ENCODE data around the gene RNASE7.
A peak's percentile ranks its signal among the peaks of the same experiment; 100 is the strongest.

The RNASE7 gene

GRCh38 chr14:21068521-21069387 lies 26.6 kb downstream of the RNASE7 start:
- TF ChIP-seq, protein P1, sequence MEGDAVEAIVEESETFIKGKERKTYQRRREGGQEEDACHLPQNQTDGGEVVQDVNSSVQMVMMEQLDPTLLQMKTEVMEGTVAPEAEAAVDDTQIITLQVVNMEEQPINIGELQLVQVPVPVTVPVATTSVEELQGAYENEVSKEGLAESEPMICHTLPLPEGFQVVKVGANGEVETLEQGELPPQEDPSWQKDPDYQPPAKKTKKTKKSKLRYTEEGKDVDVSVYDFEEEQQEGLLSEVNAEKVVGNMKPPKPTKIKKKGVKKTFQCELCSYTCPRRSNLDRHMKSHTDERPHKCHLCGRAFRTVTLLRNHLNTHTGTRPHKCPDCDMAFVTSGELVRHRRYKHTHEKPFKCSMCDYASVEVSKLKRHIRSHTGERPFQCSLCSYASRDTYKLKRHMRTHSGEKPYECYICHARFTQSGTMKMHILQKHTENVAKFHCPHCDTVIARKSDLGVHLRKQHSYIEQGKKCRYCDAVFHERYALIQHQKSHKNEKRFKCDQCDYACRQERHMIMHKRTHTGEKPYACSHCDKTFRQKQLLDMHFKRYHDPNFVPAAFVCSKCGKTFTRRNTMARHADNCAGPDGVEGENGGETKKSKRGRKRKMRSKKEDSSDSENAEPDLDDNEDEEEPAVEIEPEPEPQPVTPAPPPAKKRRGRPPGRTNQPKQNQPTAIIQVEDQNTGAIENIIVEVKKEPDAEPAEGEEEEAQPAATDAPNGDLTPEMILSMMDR (IDR thresholded peaks at IDR 0.05) = peak; percentile 70 to 78
- intact Hi-C loops (cut with DNase I; ENCODE audit: low total_unique reads) = loop anchor here (2.0 kb wide), 1 partner anchor 22 kb away; no protein-coding TSS in a partner anchor
- peaks cover 0 to 40% (median 28%) of the 10 kb centered on the region in 4 donors for H3K4me1 ChIP-seq
- DNase-seq = peak; percentile 70 to 77
- H3K4me3 ChIP-seq = peak overlapping the region; percentile 76 to 77
- H3K36me3 ChIP-seq = peaks cover 0 to 4% (median 0%) of the 10 kb centered on the region in 3 donors
- H3K27me3 ChIP-seq = no peaks in the 10 kb centered on the region
- peak overlapping the region; percentile 86 to 92 for H3K27ac ChIP-seq
- no peaks in the 10 kb centered on the region for H3K9me3 ChIP-seq

DNA sequence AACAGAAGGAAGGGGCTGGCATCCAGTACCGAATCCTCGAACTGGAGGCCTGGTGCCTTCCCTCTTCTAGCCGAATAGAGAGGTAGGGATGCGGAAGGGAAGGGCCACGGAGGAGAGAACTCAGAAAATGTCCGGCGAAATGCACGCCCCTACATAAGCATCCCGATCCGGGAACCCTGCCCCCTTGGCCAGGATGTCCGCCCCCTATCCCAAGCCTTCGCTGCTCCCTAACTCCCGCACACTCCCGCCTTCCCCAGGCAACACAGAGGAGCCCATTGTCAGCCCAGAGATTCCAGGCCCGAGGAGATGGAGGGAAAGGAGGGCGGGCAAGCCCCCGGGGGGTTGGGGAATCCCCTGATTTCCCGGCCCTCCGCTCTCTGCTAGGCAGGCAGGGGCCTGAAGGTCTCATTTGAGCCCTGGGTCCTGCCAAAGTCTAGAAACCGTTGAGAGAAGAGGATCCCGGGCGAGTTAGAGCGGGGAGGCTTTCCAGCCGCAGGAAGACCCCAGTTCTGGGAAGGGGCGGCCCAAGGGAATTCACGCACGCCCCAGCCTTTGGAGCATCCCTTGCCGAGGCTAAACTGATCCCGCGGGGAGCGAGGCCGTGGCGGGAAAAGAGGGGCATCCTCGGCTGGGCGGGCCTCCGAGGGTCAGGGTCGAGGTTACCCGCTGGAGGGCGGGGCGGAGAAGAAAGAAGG lies 27.4 kb downstream of the RNASE7 start:
- H3K36me3 ChIP-seq = peaks cover 0 to 12% (median 6%) of the 10 kb centered on the region in 3 donors
- H3K27me3 ChIP-seq = no peaks in the 10 kb centered on the region
- peaks cover 0 to 40% (median 28%) of the 10 kb centered on the region in 4 donors for H3K4me1 ChIP-seq
- H3K4me3 ChIP-seq = peak overlapping the region; percentile 76 to 77
- DNase-seq = peak in 1 of 2 donors; percentile 44
- TF ChIP-seq, protein P1 (IDR thresholded peaks at IDR 0.05) = no peak
- intact Hi-C loops (cut with DNase I; ENCODE audit: low total_unique reads) = loop anchor here (1.0 to 2.0 kb wide), 2 partner anchors 21 to 35 kb away; no protein-coding TSS in a partner anchor
- H3K27ac ChIP-seq = peak overlapping the region; percentile 86 to 92
- no peaks in the 10 kb centered on the region for H3K9me3 ChIP-seq

DNA sequence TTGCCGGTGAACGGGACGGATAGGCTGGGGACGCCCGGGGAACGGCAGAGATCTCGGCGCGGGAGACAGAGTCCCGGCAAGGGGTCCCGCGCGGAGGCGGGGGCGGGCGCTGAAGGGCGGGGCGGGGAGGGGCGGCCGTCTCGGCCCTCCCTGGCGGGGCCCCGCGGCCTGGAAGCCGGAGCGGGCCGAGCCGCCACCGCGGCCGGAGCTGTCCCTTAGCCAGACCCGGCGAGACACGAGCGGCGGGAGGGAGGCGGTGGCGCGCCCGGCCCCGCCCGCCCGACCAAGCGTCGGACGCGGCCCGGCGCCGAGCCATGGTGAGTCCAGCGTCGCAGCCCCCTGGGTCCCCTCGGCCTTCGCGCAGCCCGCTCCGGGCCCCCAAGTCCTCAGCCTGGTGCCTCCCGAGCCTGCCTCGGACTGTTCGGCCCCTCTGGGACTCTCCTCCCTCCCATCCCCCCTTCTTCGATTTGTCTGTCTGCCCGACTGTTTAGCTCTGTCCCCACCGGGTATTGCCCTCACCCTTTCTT lies 28.0 kb downstream of the RNASE7 start, which contains the start of gene ARHGEF40:
Gene ARHGEF40, plus strand, starts transcription at position 222 of the 527 bp plus-strand sequence. Its CDS starts 93 bp downstream, at position 315.
- TF ChIP-seq, protein P1 (IDR thresholded peaks at IDR 0.05) = no peak
- intact Hi-C loops (cut with DNase I; ENCODE audit: low total_unique reads) = loop anchor here (1.0 kb wide), 1 partner anchor 34 kb away; no protein-coding TSS in a partner anchor
- H3K9me3 ChIP-seq = no peaks in the 10 kb centered on the region
- no peaks in the 10 kb centered on the region for H3K27me3 ChIP-seq
- peak; percentile 61 to 85 for DNase-seq
- H3K27ac ChIP-seq = peak within 1 kb of the TSS; percentile 86 to 92
- peaks cover 0 to 18% (median 10%) of the 10 kb centered on the region in 3 donors for H3K36me3 ChIP-seq
- peak within 1 kb of the TSS; percentile 76 to 77 for H3K4me3 ChIP-seq
- peaks cover 0 to 40% (median 28%) of the 10 kb centered on the region in 4 donors for H3K4me1 ChIP-seq

GRCh38 chr14:21070610-21071224 lies 28.6 kb downstream of the RNASE7 start:
- peak overlapping the region; percentile 76 to 77 for H3K4me3 ChIP-seq
- H3K27me3 ChIP-seq = no peaks in the 10 kb centered on the region
- H3K4me1 ChIP-seq = peaks cover 0 to 40% (median 28%) of the 10 kb centered on the region in 4 donors
- H3K9me3 ChIP-seq = no peaks in the 10 kb centered on the region
- H3K27ac ChIP-seq = peak overlapping the region; percentile 86 to 92
- TF ChIP-seq, protein P1 (IDR thresholded peaks at IDR 0.05) = no peak
- intact Hi-C loops (cut with DNase I; ENCODE audit: low total_unique reads) = loop anchor here (1.0 kb wide), 1 partner anchor 34 kb away; no protein-coding TSS in a partner anchor
- DNase-seq = peak; percentile 62 to 79
- peaks cover 3 to 24% (median 16%) of the 10 kb centered on the region in 3 donors for H3K36me3 ChIP-seq
